OCI-LY3 (cell line): ENCODE results near the gene DNAJC2.

Experiments used
- CTCF ChIP-seq: fragments of 200-600, 300-600 bp; sonication (generic); IDR thresholded peaks from 2 replicates; pipeline ENCODE4 v1.5.1; 2014; ENCODE audit warnings: antibody characterized with exemption, low read length, low read depth
- EZH2phosphoT487 ChIP-seq: fragments of 200-600 bp; shearing (Covaris generic); IDR thresholded peaks from 2 replicates; pipeline ENCODE4 v1.6.1; 2018; ENCODE audit warnings: antibody characterized with exemption, mixed run types, low read depth

- TF ChIP-seq CTCF (no peak), EZH2phosphoT487 (no peak)
Measured at GRCh38 chr7:103348959-103349358, 4.4 kb upstream of the DNAJC2 start.
